Left hindlimb (tissue), 1 donor: ENCODE data around the gene PTPRCAP.

Source experiments
- DNase-seq: peaks from one replicate; pipeline ENCODE4 v3.0.0-alpha.2; 2018

PTPRCAP gene

GRCh38 chr11:67423891-67424613, 13.4 kb downstream of the PTPRCAP start:
- DNase-seq, result no peak

- DNase-seq, result no peak
Observed at GRCh38 chr11:67423466-67423865, 14.0 kb downstream of the PTPRCAP start.

GRCh38 chr11:67422891-67423290, 14.6 kb downstream of the PTPRCAP start:
- no peak for DNase-seq

GRCh38 chr11:67421430-67422031, 16.0 kb downstream of the PTPRCAP start:
- DNase-seq, result no peak

GRCh38 chr11:67420646-67421429, 16.6 kb downstream of the PTPRCAP start:
- peak; percentile 97 for DNase-seq

- DNase-seq, result no peak
Observed at GRCh38 chr11:67420147-67420645, 17.3 kb downstream of the PTPRCAP start.

- no peak for DNase-seq
Observed at GRCh38 chr11:67419325-67420049, 18.0 kb downstream of the PTPRCAP start.

GRCh38 chr11:67418476-67419281, 18.8 kb downstream of the PTPRCAP start:
- peak; percentile 68 for DNase-seq

GRCh38 chr11:67417425-67417824, 20.1 kb downstream of the PTPRCAP start:
- DNase-seq, result no peak

GRCh38 chr11:67416416-67417335, 20.8 kb downstream of the PTPRCAP start:
- no peak for DNase-seq

- DNase-seq, result no peak
Observed at GRCh38 chr11:67415501-67416304, 21.8 kb downstream of the PTPRCAP start, which contains the start of gene CARNS1. Gene CARNS1 (plus strand): TSS chr11:67415678. CDS start chr11:67416200, 522 bp downstream.

- DNase-seq, result no peak
Observed at GRCh38 chr11:67413266-67413849, 24.1 kb downstream of the PTPRCAP start.

GRCh38 chr11:67412495-67413179, 24.8 kb downstream of the PTPRCAP start:
- no peak for DNase-seq

- no peak for DNase-seq
Observed at GRCh38 chr11:67411785-67412152, 25.7 kb downstream of the PTPRCAP start.

GRCh38 chr11:67410984-67411784, 26.3 kb downstream of the PTPRCAP start:
- no peak for DNase-seq

- no peak for DNase-seq
Observed at GRCh38 chr11:67410369-67410831, 27.1 kb downstream of the PTPRCAP start.

GRCh38 chr11:67409781-67410368, 27.6 kb downstream of the PTPRCAP start:
- DNase-seq, result no peak
